ENCODE data around the gene ZNF782. TPM values are rescaled to one million over a fixed set of nuclear protein-coding genes. Genes with fewer than 3 reads are reported as not detected.

The ZNF782 gene
- total RNA-seq, 1 experiment from 2014 or later = 4.9 TPM

GRCh38 chr9:96852676-96853075 is 1.6 kb downstream of the ZNF782 start:
- no peak overlapping the region for H2AK5ac ChIP-seq (ENCODE audit: insufficient read length, low read length)
- H3K27ac Mint-ChIP-seq = no peak overlapping the region
- H4K91ac ChIP-seq (ENCODE audit: insufficient read length, low read depth, low read length) = no peak overlapping the region
- H3K23me2 ChIP-seq (ENCODE audit: insufficient read length, low read depth, low read length, poor library complexity, severe bottlenecking) = peaks cover 11% of the 10 kb centered on the region
- H3K4me1 ChIP-seq (ENCODE audit: insufficient read depth, low read length) = no peaks in the 10 kb centered on the region
- H3K9ac ChIP-seq (ENCODE audit: extremely low read depth, insufficient read length, low read length) = no peak overlapping the region
- H3K27ac ChIP-seq (ENCODE audit: insufficient read length, low read depth, low read length) = no peak overlapping the region
- no peak overlapping the region for H2BK15ac ChIP-seq (ENCODE audit: low read depth, low read length)
- H3K14ac ChIP-seq (ENCODE audit: insufficient read depth, low read length) = no peak overlapping the region
- no peak overlapping the region for H3K23ac ChIP-seq (ENCODE audit: insufficient read length, low read depth, low read length)
- WGBS (ENCODE audit: extremely low coverage, insufficient read length, low lambda C conversion rate) = no CpG with 5 or more reads among the region's 4 CpGs
- no peak for DNase-seq
- H3K79me1 ChIP-seq (ENCODE audit: insufficient read depth, low read depth, low read length, poor library complexity, severe bottlenecking) = peaks cover 6% of the 10 kb centered on the region
- no peaks in the 10 kb centered on the region; the same call in 1 of the 2 replicates for H3K27me3 Mint-ChIP-seq (ENCODE audit: low read depth)
- no peaks in the 10 kb centered on the region for H4K20me1 ChIP-seq (ENCODE audit: control insufficient read depth, insufficient read depth, insufficient read length)
- no peak overlapping the region for H4K8ac ChIP-seq (replicated peaks; ENCODE audit: insufficient read length, low read depth, low read length)
- peaks cover 11 to 15% of the 10 kb centered on the region in 2 experiments for H3K9me3 Mint-ChIP-seq
- no peak overlapping the region for H2AFZ ChIP-seq (ENCODE audit: low read length)
- H2BK5ac ChIP-seq (ENCODE audit: insufficient read length, low read length) = no peak overlapping the region
- H4K5ac ChIP-seq (ENCODE audit: insufficient read length, low read depth, low read length) = no peak overlapping the region
- no peaks in the 10 kb centered on the region for H3K27me3 ChIP-seq (ENCODE audit: insufficient read depth, low read length)
- TF ChIP-seq CTCF (conservative IDR thresholded peaks at IDR 0.05) = no peak
- no peak overlapping the region for H2BK120ac ChIP-seq (ENCODE audit: low read depth, low read length, poor library complexity, severe bottlenecking)
- H2BK20ac ChIP-seq (ENCODE audit: low read depth, low read length, poor library complexity, severe bottlenecking) = no peak overlapping the region
- no peaks in the 10 kb centered on the region for H3K9me3 ChIP-seq (ENCODE audit: control insufficient read depth, low read depth, low read length)
- peak overlapping the region; percentile 95 to 99 for H3K4me3 Mint-ChIP-seq
- H3K79me2 ChIP-seq (ENCODE audit: insufficient read depth, low read length) = peaks cover 2% of the 10 kb centered on the region; the same call in 1 of the 2 replicates
- H3K36me3 Mint-ChIP-seq (ENCODE audit: insufficient read depth in 1 of 3, low read depth in 3 of 3) = peaks cover 19 to 30% (median 20%) of the 10 kb centered on the region in 3 experiments
- H3K18ac ChIP-seq (ENCODE audit: insufficient read length, low read depth, low read length) = no peak overlapping the region
- peaks cover 33 to 48% of the 10 kb centered on the region in 2 experiments for H3K4me1 Mint-ChIP-seq
- no peak overlapping the region for H3K56ac ChIP-seq (ENCODE audit: insufficient read length, low read depth, low read length)
- H2BK12ac ChIP-seq (ENCODE audit: insufficient read length, low read depth, low read length) = no peak overlapping the region
- peak overlapping the region; percentile 97 for H3K4me2 ChIP-seq (ENCODE audit: insufficient read depth, insufficient read length, low read length)
- no peak overlapping the region for H3K4ac ChIP-seq (ENCODE audit: low read depth, low read length)
- H3T11ph ChIP-seq (ENCODE audit: low read length) = no peak overlapping the region
